H9 (cell line): ENCODE results near the gene ARID2. TPM values are rescaled to one million over a fixed set of nuclear protein-coding genes. Genes with fewer than 3 reads are reported as not detected.

Source experiments
- DNase-seq: peaks from one replicate; pipeline ENCODE4 v3.0.0-alpha.2; 2017
- H2AFZ ChIP-seq: one replicate; pipeline ENCODE4 v1.6.1; 2013; ENCODE audit warnings: mild to moderate bottlenecking, low read length, control low read depth, moderate library complexity
- H2AK5ac ChIP-seq: 2 replicates; pipeline ENCODE4 v1.6.1; 2013; ENCODE audit warnings: low read length, control low read depth, mixed read lengths; ENCODE audit not compliant: insufficient read length
- H2BK120ac ChIP-seq: one replicate; pipeline ENCODE4 v1.6.1; 2013; ENCODE audit warnings: low read depth, mild to moderate bottlenecking, low read length, control low read depth, inconsistent platforms; ENCODE audit not compliant: poor library complexity, severe bottlenecking
- H2BK12ac ChIP-seq: 2 replicates; pipeline ENCODE4 v1.6.1; 2013; ENCODE audit warnings: low read length, control low read depth, mixed read lengths, low read depth; ENCODE audit not compliant: insufficient read length
- H2BK15ac ChIP-seq: 2 replicates; pipeline ENCODE4 v1.6.1; 2013; ENCODE audit warnings: low read depth, low read length, control low read depth
- H2BK20ac ChIP-seq: one replicate; pipeline ENCODE4 v1.6.1; 2013; ENCODE audit warnings: low read depth, mild to moderate bottlenecking, low read length, control low read depth, inconsistent platforms; ENCODE audit not compliant: poor library complexity, severe bottlenecking
- H2BK5ac ChIP-seq: 2 replicates; pipeline ENCODE4 v1.6.1; 2013; ENCODE audit warnings: low read length, control low read depth, mixed read lengths; ENCODE audit not compliant: insufficient read length
- H3K14ac ChIP-seq: 2 replicates; pipeline ENCODE4 v1.6.1; 2013; ENCODE audit warnings: low read length, control low read depth; ENCODE audit not compliant: insufficient read depth
- H3K18ac ChIP-seq: 2 replicates; pipeline ENCODE4 v1.6.1; 2013; ENCODE audit warnings: low read depth, mild to moderate bottlenecking, mixed read lengths, low read length, control low read depth; ENCODE audit not compliant: insufficient read length
- H3K23ac ChIP-seq: 2 replicates; pipeline ENCODE4 v1.6.1; 2013; ENCODE audit warnings: low read length, control low read depth, mixed read lengths, low read depth; ENCODE audit not compliant: insufficient read length
- H3K23me2 ChIP-seq: 2 replicates; pipeline ENCODE4 v1.6.1; 2013; ENCODE audit warnings: low read depth, mild to moderate bottlenecking, mixed read lengths, low read length, control low read depth; ENCODE audit not compliant: insufficient read length, poor library complexity, severe bottlenecking
- H3K27ac ChIP-seq: 2 replicates; pipeline ENCODE4 v1.5.1; 2013; ENCODE audit warnings: low read length, control low read depth, mixed read lengths, low read depth; ENCODE audit not compliant: insufficient read length
- H3K27me3 ChIP-seq: 2 replicates; pipeline ENCODE4 v1.6.1; 2013; ENCODE audit warnings: low read length, control low read depth, inconsistent platforms; ENCODE audit not compliant: insufficient read depth
- H3K4ac ChIP-seq: 2 replicates; pipeline ENCODE4 v1.6.1; 2013; ENCODE audit warnings: low read depth, mild to moderate bottlenecking, control low read depth, inconsistent platforms, low read length, moderate library complexity
- H3K4me1 ChIP-seq: 2 replicates; pipeline ENCODE4 v1.6.1; 2013; ENCODE audit warnings: low read length, control low read depth, inconsistent platforms; ENCODE audit not compliant: insufficient read depth
- H3K4me2 ChIP-seq: 2 replicates; pipeline ENCODE4 v1.6.1; 2013; ENCODE audit warnings: low read length, control low read depth, mixed read lengths; ENCODE audit not compliant: insufficient read length, insufficient read depth
- H3K56ac ChIP-seq: 2 replicates; pipeline ENCODE4 v1.6.1; 2013; ENCODE audit warnings: low read depth, mild to moderate bottlenecking, mixed read lengths, low read length, control low read depth; ENCODE audit not compliant: insufficient read length
- H3K79me1 ChIP-seq: 2 replicates; pipeline ENCODE4 v1.6.1; 2013; ENCODE audit warnings: low read depth, mild to moderate bottlenecking, moderate library complexity, low read length, control low read depth, inconsistent platforms; ENCODE audit not compliant: insufficient read depth, poor library complexity, severe bottlenecking
- H3K79me2 ChIP-seq: 2 replicates; pipeline ENCODE4 v1.6.1; 2013; ENCODE audit warnings: low read length, control low read depth, inconsistent platforms; ENCODE audit not compliant: insufficient read depth
- H3K9ac ChIP-seq: 2 replicates; pipeline ENCODE4 v1.6.1; 2013; ENCODE audit warnings: low read length, control low read depth, mixed read lengths; ENCODE audit not compliant: insufficient read length; ENCODE audit errors: extremely low read depth
- H3K9me3 ChIP-seq: one replicate; pipeline ENCODE4 v1.6.1; 2013; ENCODE audit warnings: low read depth, low read length, inconsistent platforms; ENCODE audit not compliant: control insufficient read depth
- H3T11ph ChIP-seq: one replicate; pipeline ENCODE4 v1.6.1; 2013; ENCODE audit warnings: mild to moderate bottlenecking, low read length, control low read depth, inconsistent platforms
- H4K20me1 ChIP-seq: one replicate; pipeline ENCODE4 v1.6.1; 2013; ENCODE audit not compliant: control insufficient read depth, insufficient read length, insufficient read depth
- H4K5ac ChIP-seq: 2 replicates; pipeline ENCODE4 v1.6.1; 2013; ENCODE audit warnings: low read depth, mild to moderate bottlenecking, mixed read lengths, low read length, control low read depth; ENCODE audit not compliant: insufficient read length
- H4K8ac ChIP-seq: replicated peaks from 2 replicates; pipeline ENCODE4 v1.6.1; 2013; ENCODE audit warnings: low read length, control low read depth, mixed read lengths, low read depth; ENCODE audit not compliant: insufficient read length
- H4K91ac ChIP-seq: 2 replicates; pipeline ENCODE4 v1.6.1; 2013; ENCODE audit warnings: low read depth, mild to moderate bottlenecking, moderate library complexity, mixed read lengths, low read length, control low read depth; ENCODE audit not compliant: insufficient read length
- H3K27ac Mint-ChIP-seq, 3 experiments: 2 replicates in 2 of 3; 3 replicates in 1 of 3; pipeline ENCODE4 v1.8.0; 2020 to 2021; ENCODE audit warnings: mixed read lengths in 3 of 3, mild to moderate bottlenecking in 1 of 3, moderate library complexity in 1 of 3
- H3K27me3 Mint-ChIP-seq: 2 replicates; pipeline ENCODE4 v1.8.0; 2021; ENCODE audit warnings: low read depth, mild to moderate bottlenecking, moderate library complexity, mixed read lengths
- H3K36me3 Mint-ChIP-seq, 3 experiments: 2 replicates in 2 of 3; 3 replicates in 1 of 3; pipeline ENCODE4 v1.8.0; 2020 to 2021; ENCODE audit warnings: low read depth in 3 of 3, mixed read lengths in 3 of 3; ENCODE audit not compliant: insufficient read depth in 1 of 3
- H3K4me1 Mint-ChIP-seq, 2 experiments: 2 replicates each; pipeline ENCODE4 v1.8.0; 2020; ENCODE audit warnings: mixed read lengths in 2 of 2
- H3K4me3 Mint-ChIP-seq, 2 experiments: 2 replicates in 1 of 2; 3 replicates in 1 of 2; pipeline ENCODE4 v1.8.0; 2020 to 2021; ENCODE audit warnings: mild to moderate bottlenecking in 2 of 2, mixed read lengths in 2 of 2, moderate library complexity in 1 of 2
- H3K9me3 Mint-ChIP-seq, 2 experiments: 2 replicates in 1 of 2; 3 replicates in 1 of 2; pipeline ENCODE4 v1.8.0; 2020; ENCODE audit warnings: mild to moderate bottlenecking in 2 of 2, mixed read lengths in 2 of 2, moderate library complexity in 1 of 2
- CTCF ChIP-seq: fragments of 200-600 bp; sonication (generic); conservative IDR thresholded peaks from 3 replicates; pipeline ENCODE4 v1.8.0; 2021; ENCODE audit warnings: antibody characterized with exemption, mild to moderate bottlenecking
- WGBS: extraction: QIAGEN DNeasy Blood & Tissue Kit; methylation state at CpG from one replicate; pipeline ENCODE4 v1.1.7; 2013; ENCODE audit warnings: missing lambda C conversion rate, low lambda C conversion rate, mixed read lengths; ENCODE audit not compliant: insufficient read length; ENCODE audit errors: extremely low coverage; 5-methylcytosine and 5-hydroxymethylcytosine counted together
- total RNA-seq: library from RNA; stranded (reverse); gene quantifications from 2 replicates; pipeline ENCODE4 v1.2.1, GENCODE V29; 2021

ARID2 gene
- total RNA-seq, 1 experiment from 2014 or later: 63.8 TPM

- Histone ChIP-seq H4K91ac (no peak overlapping the region), H3K23me2 (no peaks in the 10 kb centered on the region), H2AK5ac (no peak overlapping the region), H3K23ac (no peak overlapping the region), H3K9ac (no peak overlapping the region), H4K20me1 (no peaks in the 10 kb centered on the region), H2BK5ac (no peak overlapping the region), H3K56ac (no peak overlapping the region), H3K27ac (no peak overlapping the region), H3K27me3 (no peaks in the 10 kb centered on the region), H3K4me1 (no peaks in the 10 kb centered on the region), H3K18ac (no peak overlapping the region), H2BK120ac (no peak overlapping the region), H2BK15ac (no peak overlapping the region), H3K4ac (no peak overlapping the region), H2BK20ac (no peak overlapping the region), H4K8ac (no peak overlapping the region), H3K14ac (no peak overlapping the region), H3K79me1 (no peaks in the 10 kb centered on the region), H3K9me3 (no peaks in the 10 kb centered on the region), H2BK12ac (no peak overlapping the region), H2AFZ (no peak overlapping the region), H3K4me2 (no peak overlapping the region), H3K79me2 (no peaks in the 10 kb centered on the region), H3T11ph (no peak overlapping the region), H4K5ac (no peak overlapping the region)
- no CpG with 5 or more reads among the region's 3 CpGs for WGBS
- Mint-ChIP-seq H3K36me3 (peaks cover 26 to 59% (median 41%) of the 10 kb centered on the region in 3 experiments), H3K4me1 (no peaks in the 10 kb centered on the region), H3K27me3 (no peaks in the 10 kb centered on the region), H3K9me3 (peaks cover 0 to 3% of the 10 kb centered on the region in 2 experiments; a peak in 1 of 5 replicates), H3K4me3 (no peak overlapping the region), H3K27ac (no peak overlapping the region; a peak in 1 of 7 replicates)
- TF ChIP-seq CTCF: no peak
- DNase-seq: no peak
Observed at GRCh38 chr12:45827974-45828373, 98.5 kb downstream of the ARID2 start.
